Activated CD4-positive, alpha-beta T cell treated with anti-CD3 and anti-CD28 coated beads for 36 hours (primary cell): Measurements from ENCODE around the gene SENP3. TPM values are rescaled to one million over a fixed set of nuclear protein-coding genes. Genes with fewer than 3 reads are reported as not detected.

ENCODE experiments used
- ATAC-seq: fragments of 200-7000 bp; cut with Tn5 transposase; one replicate; pipeline ENCODE4 v1.10.0; 2021; ENCODE audit warnings: mild to moderate bottlenecking, moderate library complexity
- CTCF ChIA-PET: fragments of 350-600 bp; sonication (Branson Sonifier 250); formaldehyde crosslinking; loops from one replicate; lab custom pipeline; 2021; ENCODE audit warnings: antibody characterized with exemption; lab: Charles Lee
- POLR2A ChIA-PET: fragments of 350-600 bp; sonication (Branson Sonifier 250); formaldehyde crosslinking; loops from one replicate; lab custom pipeline; 2021; ENCODE audit warnings: antibody characterized with exemption, inconsistent platforms; lab: Charles Lee
- DNase-seq: peaks from one replicate; pipeline ENCODE4 v3.0.0-alpha.2; 2020
- H3K27ac Mint-ChIP-seq: one replicate; pipeline ENCODE4 v1.8.0; 2021; ENCODE audit warnings: mixed read lengths
- H3K27me3 Mint-ChIP-seq: one replicate; pipeline ENCODE4 v1.8.0; 2021; ENCODE audit warnings: mixed read lengths
- H3K36me3 Mint-ChIP-seq: one replicate; pipeline ENCODE4 v1.8.0; 2021; ENCODE audit warnings: low read depth, mixed read lengths
- H3K4me1 Mint-ChIP-seq: one replicate; pipeline ENCODE4 v1.8.0; 2021; ENCODE audit warnings: mixed read lengths
- H3K4me3 Mint-ChIP-seq: one replicate; pipeline ENCODE4 v1.8.0; 2021; ENCODE audit warnings: mild to moderate bottlenecking, moderate library complexity, mixed read lengths
- H3K9me3 Mint-ChIP-seq: one replicate; pipeline ENCODE4 v1.8.0; 2021; ENCODE audit warnings: low read depth, mixed read lengths
- intact Hi-C, 2 experiments: fragments of 100-400 bp; cut with DNase I in 1 of 2; cut with micrococcal nuclease in 1 of 2; formaldehyde crosslinking; loops; one replicate each; pipeline versions ENCODE4 v1.14.2 to v1.15.1; 2022 to 2024; cut with DNase I, micrococcal nuclease
- total RNA-seq, 2 experiments: library from RNA; stranded (reverse); gene quantifications; one replicate each; pipeline ENCODE4 v1.2.3, GENCODE V29; 2021

SENP3 gene
- 10 to 100 TPM; 59.0 to 78.9 TPM for total RNA-seq

DNA sequence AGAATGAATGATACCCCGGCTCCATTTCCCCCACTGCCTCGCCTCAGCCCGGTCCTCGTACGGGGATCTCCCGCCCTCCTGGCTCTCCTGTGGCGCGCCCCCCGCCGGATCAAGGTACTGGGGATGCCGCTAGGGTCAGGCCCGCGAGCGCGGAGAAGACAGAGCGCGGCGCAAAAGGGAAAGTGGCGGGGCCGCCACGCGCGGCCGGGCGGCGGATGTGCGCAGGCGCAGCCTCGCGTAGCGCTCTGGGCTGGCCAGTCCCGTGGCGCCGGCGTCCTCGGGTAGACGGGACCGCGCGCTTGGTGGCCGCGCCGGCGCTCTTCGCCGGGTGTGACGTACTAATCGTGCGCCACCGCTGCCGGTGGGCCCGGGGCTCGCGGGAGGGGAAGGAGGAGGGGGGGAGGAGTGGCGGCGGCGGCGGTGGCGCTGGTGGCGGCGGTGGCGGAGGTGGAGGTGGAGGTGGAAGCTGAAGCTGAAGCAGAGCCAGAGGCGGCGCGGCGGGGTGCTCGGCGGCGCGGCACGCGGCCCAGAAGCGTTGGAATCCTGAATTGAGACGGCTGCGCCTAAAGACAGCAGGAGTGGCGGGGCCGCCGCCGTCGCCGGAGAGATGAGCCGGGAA is at the start of gene SENP3:
Gene SENP3, plus strand, starts transcription at position 331 of the 619 bp plus-strand sequence. CDS start 1,158 bp downstream, outside the sequence.
- DNase-seq (peak; percentile 95), ATAC-seq (peak; percentile 86)
- H3K36me3 Mint-ChIP-seq = peaks cover 26% of the 10 kb centered on the region
- intact Hi-C loops = loop anchor here (1.0 to 2.0 kb wide), 19 partner anchors 11 to 309 kb away; partner anchors contain the start of genes EIF5A (in 1 of the 2), ELP5 (in 1 of the 2), MPDU1 (in 1 of the 2) and NEURL4 (in 1 of the 2)
- H3K4me1 Mint-ChIP-seq = peaks cover 46% of the 10 kb centered on the region
- no peaks in the 10 kb centered on the region for H3K9me3 Mint-ChIP-seq
- H3K27ac Mint-ChIP-seq = peak within 1 kb of the TSS; percentile 90
- POLR2A ChIA-PET = interaction anchor here (1.3 kb wide), 1 partner anchor 22 kb away, joined by 5 read pairs; the partner anchor contains the start of gene MPDU1
- CTCF ChIA-PET = interaction anchor here (0.6 to 3.1 kb wide), 25 partner anchors 9 to 207 kb away, joined by 3 to 70 read pairs (median 7); partner anchors contain the start of genes CD68, MPDU1, TMEM95 and TP53
- no peaks in the 10 kb centered on the region for H3K27me3 Mint-ChIP-seq
- H3K4me3 Mint-ChIP-seq = peak within 1 kb of the TSS; percentile 79

DNA sequence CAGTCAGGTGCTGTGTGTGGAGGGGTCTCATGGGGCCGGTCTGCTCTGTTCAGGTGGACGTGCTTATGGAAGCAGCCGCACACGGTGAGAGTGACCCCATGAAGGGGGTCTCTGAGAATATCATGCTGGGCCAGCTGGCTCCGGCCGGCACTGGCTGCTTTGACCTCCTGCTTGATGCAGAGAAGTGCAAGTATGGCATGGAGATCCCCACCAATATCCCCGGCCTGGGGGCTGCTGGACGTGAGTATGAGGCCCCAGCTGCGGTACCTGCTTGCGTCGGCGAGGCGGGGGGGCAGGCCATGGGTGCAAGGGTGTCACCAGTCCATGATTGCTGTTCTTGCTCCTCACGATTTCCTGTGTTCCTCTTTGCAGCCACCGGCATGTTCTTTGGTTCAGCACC is 49.6 kb upstream of the SENP3 start:
- no peaks in the 10 kb centered on the region for H3K4me1 Mint-ChIP-seq
- ChIA-PET CTCF (interaction anchor here (1.0 to 1.5 kb wide), 2 partner anchors 11 to 55 kb away, joined by 3 to 4 read pairs; no protein-coding TSS in a partner anchor), POLR2A (no interaction called here)
- no peaks in the 10 kb centered on the region for H3K27me3 Mint-ChIP-seq
- intact Hi-C loops = no loop called here
- no peak overlapping the region for H3K27ac Mint-ChIP-seq
- DNase-seq = no peak
- peaks cover 69% of the 10 kb centered on the region for H3K36me3 Mint-ChIP-seq
- H3K4me3 Mint-ChIP-seq = no peak overlapping the region
- ATAC-seq = no peak
- H3K9me3 Mint-ChIP-seq = no peaks in the 10 kb centered on the region

DNA sequence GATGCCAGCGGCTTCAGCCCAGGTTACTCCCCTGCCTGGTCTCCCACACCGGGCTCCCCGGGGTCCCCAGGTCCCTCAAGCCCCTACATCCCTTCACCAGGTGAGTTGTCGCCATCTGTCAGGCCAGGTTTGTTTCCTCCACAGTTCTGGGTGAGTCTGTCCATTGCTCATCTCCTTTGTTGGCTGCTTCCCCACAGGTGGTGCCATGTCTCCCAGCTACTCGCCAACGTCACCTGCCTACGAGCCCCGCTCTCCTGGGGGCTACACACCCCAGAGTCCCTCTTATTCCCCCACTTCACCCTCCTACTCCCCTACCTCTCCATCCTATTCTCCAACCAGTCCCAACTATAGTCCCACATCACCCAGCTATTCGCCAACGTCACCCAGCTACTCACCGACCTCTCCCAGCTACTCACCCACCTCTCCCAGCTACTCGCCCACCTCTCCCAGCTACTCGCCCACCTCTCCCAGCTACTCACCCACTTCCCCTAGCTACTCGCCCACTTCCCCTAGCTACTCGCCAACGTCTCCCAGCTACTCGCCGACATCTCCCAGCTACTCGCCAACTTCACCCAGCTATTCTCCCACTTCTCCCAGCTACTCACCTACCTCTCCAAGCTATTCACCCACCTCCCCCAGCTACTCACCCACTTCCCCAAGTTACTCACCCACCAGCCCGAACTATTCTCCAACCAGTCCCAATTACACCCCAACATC is 48.7 kb upstream of the SENP3 start:
- no peak overlapping the region for H3K27ac Mint-ChIP-seq
- H3K4me3 Mint-ChIP-seq = no peak overlapping the region
- no peak for ATAC-seq

DNA sequence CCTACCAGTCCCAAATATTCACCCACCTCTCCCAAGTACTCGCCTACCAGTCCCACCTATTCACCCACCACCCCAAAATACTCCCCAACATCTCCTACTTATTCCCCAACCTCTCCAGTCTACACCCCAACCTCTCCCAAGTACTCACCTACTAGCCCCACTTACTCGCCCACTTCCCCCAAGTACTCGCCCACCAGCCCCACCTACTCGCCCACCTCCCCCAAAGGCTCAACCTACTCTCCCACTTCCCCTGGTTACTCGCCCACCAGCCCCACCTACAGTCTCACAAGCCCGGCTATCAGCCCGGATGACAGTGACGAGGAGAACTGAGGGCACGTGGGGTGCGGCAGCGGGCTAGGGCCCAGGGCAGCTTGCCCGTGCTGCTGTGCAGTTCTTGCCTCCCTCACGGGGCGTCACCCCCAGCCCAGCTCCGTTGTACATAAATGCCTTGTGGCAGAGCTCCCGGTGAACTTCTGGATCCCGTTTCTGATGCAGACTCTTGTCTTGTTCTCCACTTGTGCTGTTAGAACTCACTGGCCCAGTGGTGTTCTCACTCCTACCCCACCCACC is 47.8 kb upstream of the SENP3 start:
- no peak overlapping the region for H3K4me3 Mint-ChIP-seq
- no peaks in the 10 kb centered on the region for H3K27me3 Mint-ChIP-seq
- H3K27ac Mint-ChIP-seq = no peak overlapping the region
- intact Hi-C loops = loop anchor here (1.0 to 2.0 kb wide), 2 partner anchors 47 to 75 kb away; partner anchors contain the start of gene SENP3 (in 2 of the 2)
- POLR2A ChIA-PET = interaction anchor here (1.5 kb wide), 1 partner anchor 75 kb away, joined by 4 read pairs; the partner anchor contains the start of gene SOX15
- H3K9me3 Mint-ChIP-seq = no peaks in the 10 kb centered on the region
- ATAC-seq (no peak), DNase-seq (no peak)
- peaks cover 54% of the 10 kb centered on the region for H3K36me3 Mint-ChIP-seq
- CTCF ChIA-PET = interaction anchor here (0.7 to 4.4 kb wide), 21 partner anchors 8 to 243 kb away, joined by 3 to 70 read pairs (median 5); partner anchors contain the start of genes SENP3, TNFSF13, TP53 and WRAP53
- no peaks in the 10 kb centered on the region for H3K4me1 Mint-ChIP-seq

More for the DNA sequence above, 48.7 kb upstream of the SENP3 start:
- no peaks in the 10 kb centered on the region for H3K27me3 Mint-ChIP-seq
- peaks cover 63% of the 10 kb centered on the region for H3K36me3 Mint-ChIP-seq
- DNase-seq = no peak
- ChIA-PET CTCF (interaction anchor here (0.5 to 4.4 kb wide), 13 partner anchors 8 to 242 kb away, joined by 3 to 70 read pairs (median 4); partner anchors contain the start of genes SENP3, TP53 and WRAP53), POLR2A (interaction anchor here (0.5 to 1.5 kb wide), 5 partner anchors 58 to 294 kb away, joined by 3 to 7 read pairs (median 3); partner anchors contain the start of genes MPDU1 and SOX15)
- no peaks in the 10 kb centered on the region for H3K4me1 Mint-ChIP-seq
- intact Hi-C loops = no loop called here
- H3K9me3 Mint-ChIP-seq = no peaks in the 10 kb centered on the region

DNA sequence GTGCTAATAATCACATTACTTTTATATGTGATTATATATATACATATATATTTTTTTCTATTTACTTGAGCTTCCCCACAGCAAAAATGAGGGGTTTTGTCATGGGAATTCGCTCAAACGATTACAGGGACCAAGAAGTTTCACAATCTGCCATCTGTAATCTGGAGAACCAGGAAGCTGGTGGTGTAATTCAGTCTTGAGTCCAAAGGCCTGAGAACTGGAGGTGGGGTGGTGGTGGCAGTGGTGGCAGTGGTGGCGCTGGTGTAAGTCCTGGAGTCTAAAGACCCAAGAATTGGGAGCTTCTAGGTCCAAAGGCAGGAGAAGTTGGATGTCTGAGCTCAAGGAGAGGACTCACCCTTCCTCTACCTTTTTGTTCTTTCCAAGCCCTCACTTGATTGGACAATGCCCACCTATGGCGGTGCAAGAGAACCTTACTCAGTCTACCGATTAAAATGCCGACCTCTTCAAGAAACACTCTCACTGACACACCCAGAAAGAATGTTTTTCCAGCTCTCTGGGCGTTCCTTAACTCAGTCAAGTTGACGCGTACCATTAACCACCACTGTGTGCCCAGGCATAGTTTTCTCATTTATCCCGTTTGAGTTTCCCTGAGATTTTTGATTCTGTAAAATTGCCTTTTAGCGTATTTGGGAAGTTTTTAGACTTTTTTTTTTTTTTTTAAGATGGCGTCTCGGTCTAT is 45.7 kb upstream of the SENP3 start:
- CTCF ChIA-PET = interaction anchor here (0.6 to 4.4 kb wide), 7 partner anchors 9 to 172 kb away, joined by 4 to 70 read pairs (median 6); partner anchors contain the start of genes SENP3, TNFSF13, TP53 and WRAP53
- H3K36me3 Mint-ChIP-seq = peaks cover 37% of the 10 kb centered on the region
- POLR2A ChIA-PET = interaction anchor here (0.7 kb wide), 1 partner anchor 11 kb away, joined by 3 read pairs; no protein-coding TSS in a partner anchor
- H3K27ac Mint-ChIP-seq = no peak overlapping the region
- ATAC-seq (no peak), DNase-seq (no peak)
- H3K4me3 Mint-ChIP-seq = no peak overlapping the region
- H3K27me3 Mint-ChIP-seq = no peaks in the 10 kb centered on the region
- intact Hi-C loops = loop anchor here in 1 of 2 experiments (2.0 kb wide), 1 partner anchor 73 kb away; no protein-coding TSS in a partner anchor
- no peaks in the 10 kb centered on the region for H3K4me1 Mint-ChIP-seq
- H3K9me3 Mint-ChIP-seq = no peaks in the 10 kb centered on the region

DNA sequence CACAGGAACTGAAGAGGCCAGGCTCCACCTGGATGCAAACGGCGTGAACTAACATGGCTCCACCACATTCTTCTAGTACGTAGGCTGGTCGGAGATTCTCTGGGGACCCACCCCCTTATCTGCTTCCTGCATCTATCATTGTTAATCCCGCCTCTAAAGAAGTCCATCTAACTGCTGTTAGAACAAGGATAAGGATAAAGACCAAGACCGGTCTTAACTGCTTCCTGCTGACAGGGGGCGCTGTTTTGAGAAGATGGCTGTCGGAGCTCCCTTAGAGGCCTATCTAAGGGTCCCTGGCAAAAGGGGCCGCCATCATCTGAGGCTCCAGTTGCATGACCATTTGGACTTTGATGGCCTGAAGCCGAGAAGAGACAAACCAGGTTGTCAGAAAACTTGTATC is 38.7 kb upstream of the SENP3 start:
- Mint-ChIP-seq H3K36me3 (peaks cover 3% of the 10 kb centered on the region), H3K27me3 (no peaks in the 10 kb centered on the region), H3K4me3 (no peak overlapping the region), H3K9me3 (peaks cover 5% of the 10 kb centered on the region), H3K27ac (no peak overlapping the region), H3K4me1 (no peaks in the 10 kb centered on the region)
- ChIA-PET CTCF (interaction anchor here (0.6 to 2.6 kb wide), 14 partner anchors 9 to 548 kb away, joined by 3 to 26 read pairs (median 4); partner anchors contain the start of genes SENP3 and TNFSF13), POLR2A (interaction anchor here (0.7 kb wide), 1 partner anchor 150 kb away, joined by 3 read pairs; no protein-coding TSS in a partner anchor)
- intact Hi-C loops = loop anchor here (1.0 to 5.0 kb wide), 4 partner anchors 38 to 164 kb away; partner anchors contain the start of genes SENP3 (in 2 of the 2), TP53 (in 1 of the 2) and WRAP53 (in 1 of the 2)
- ATAC-seq (peak; percentile 81), DNase-seq (peak; percentile 67)

DNA sequence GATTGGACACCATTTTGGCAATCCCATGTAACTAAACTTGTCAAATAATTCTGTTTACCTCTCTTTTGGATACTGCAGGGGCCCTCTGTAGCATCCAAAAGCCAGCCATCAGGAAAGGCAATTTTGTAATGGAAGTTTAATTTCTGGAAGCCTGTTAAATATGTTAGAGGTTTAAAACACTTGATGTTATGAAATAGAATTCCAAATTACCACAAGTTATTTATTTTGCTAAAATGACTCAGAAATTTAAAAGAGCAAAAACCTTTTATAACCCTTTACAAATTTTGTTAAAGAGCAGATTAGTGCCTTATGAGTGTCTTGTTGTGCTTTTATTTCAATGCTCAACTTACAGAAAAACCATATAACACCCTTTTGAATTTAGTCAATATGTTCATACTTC is 32.9 kb upstream of the SENP3 start:
- CTCF ChIA-PET = interaction anchor here (0.6 to 3.1 kb wide), 3 partner anchors 21 to 61 kb away, joined by 3 to 9 read pairs (median 3); no protein-coding TSS in a partner anchor
- no peak overlapping the region for H3K27ac Mint-ChIP-seq
- H3K4me1 Mint-ChIP-seq = no peaks in the 10 kb centered on the region
- ATAC-seq (no peak), DNase-seq (no peak)
- no peak overlapping the region for H3K4me3 Mint-ChIP-seq
- POLR2A ChIA-PET = no interaction called here
- intact Hi-C loops = no loop called here
- H3K36me3 Mint-ChIP-seq = peaks cover 6% of the 10 kb centered on the region
- no peaks in the 10 kb centered on the region for H3K27me3 Mint-ChIP-seq
- H3K9me3 Mint-ChIP-seq = peaks cover 9% of the 10 kb centered on the region

DNA sequence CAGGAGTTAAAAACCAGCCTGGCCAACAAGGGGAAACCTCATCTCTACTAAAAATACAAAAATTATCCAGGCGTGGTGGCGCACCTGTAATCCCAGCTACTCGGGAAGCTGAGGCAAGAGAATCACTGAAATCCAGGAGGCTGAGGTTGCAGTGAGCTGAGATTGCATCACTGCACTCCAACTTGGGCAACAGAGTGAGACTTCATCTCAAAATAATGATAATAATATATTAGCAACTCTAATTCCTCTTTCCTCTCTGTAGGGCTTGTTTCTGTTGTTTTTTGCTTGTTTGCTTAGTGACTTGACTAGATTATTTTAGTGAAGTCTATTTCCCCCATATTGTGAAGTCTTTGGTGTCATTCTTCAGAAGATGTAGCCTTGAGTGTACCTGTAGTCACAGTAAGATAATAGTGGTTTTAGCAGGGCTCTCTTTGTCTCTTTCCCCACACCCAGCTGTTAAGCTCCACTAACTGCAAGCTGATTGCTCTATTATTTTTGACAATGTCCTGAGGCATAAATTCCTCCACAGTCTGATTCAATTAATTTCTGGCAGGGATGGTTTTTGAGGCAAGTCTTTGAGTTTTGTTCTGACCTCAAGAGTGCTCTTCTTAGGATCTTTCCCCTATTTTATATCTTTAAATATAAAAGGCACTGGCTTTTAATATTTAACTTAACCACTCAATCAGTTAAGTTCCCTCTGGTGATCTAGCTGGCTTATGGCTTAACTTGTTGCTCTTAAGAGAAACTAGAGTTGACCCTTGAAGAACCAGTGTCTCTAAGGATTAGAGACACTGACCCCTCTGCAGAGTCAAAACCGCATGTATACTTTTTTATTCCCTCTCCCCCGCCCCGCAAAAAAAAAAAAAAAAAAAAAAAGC is 31.5 kb upstream of the SENP3 start:
- ATAC-seq = no peak
- peaks cover 6% of the 10 kb centered on the region for H3K36me3 Mint-ChIP-seq
- H3K4me1 Mint-ChIP-seq = no peaks in the 10 kb centered on the region
- DNase-seq = no peak
- H3K27ac Mint-ChIP-seq = no peak overlapping the region
- intact Hi-C loops = no loop called here
- ChIA-PET CTCF (interaction anchor here (0.6 to 1.6 kb wide), 4 partner anchors 17 to 31 kb away, joined by 3 to 9 read pairs (median 4); partner anchors contain the start of gene TNFSF12), POLR2A (no interaction called here)
- no peaks in the 10 kb centered on the region for H3K27me3 Mint-ChIP-seq
- peaks cover 9% of the 10 kb centered on the region for H3K9me3 Mint-ChIP-seq
- no peak overlapping the region for H3K4me3 Mint-ChIP-seq

DNA sequence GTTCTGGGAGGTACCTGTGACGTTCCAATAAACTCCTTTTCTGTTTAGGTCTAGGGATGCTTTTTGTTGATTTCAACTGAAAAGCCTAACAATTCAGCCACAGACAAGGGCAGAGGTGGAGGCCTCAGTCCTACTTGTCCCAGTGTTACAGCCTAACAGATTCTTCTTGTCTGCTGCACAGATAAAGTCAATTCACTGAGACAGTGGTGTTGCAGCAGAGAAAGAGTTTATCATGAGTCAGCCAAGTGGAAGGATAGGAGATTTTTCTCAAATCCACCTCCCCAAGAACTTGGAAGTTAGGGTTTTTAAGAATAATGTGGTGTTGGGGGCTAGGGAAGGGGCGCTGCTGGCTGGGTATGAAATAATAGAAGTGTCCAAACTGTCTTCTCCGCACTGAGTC is 23.7 kb upstream of the SENP3 start:
- DNase-seq = no peak
- no peaks in the 10 kb centered on the region for H3K27me3 Mint-ChIP-seq
- peaks cover 3% of the 10 kb centered on the region for H3K9me3 Mint-ChIP-seq
- no peak overlapping the region for H3K27ac Mint-ChIP-seq
- POLR2A ChIA-PET = no interaction called here
- H3K4me1 Mint-ChIP-seq = no peaks in the 10 kb centered on the region
- ATAC-seq = no peak
- H3K36me3 Mint-ChIP-seq = no peaks in the 10 kb centered on the region
- intact Hi-C loops = no loop called here
- CTCF ChIA-PET = interaction anchor here (0.9 to 1.3 kb wide), 2 partner anchors 13 to 29 kb away, joined by 3 to 5 read pairs; no protein-coding TSS in a partner anchor
- no peak overlapping the region for H3K4me3 Mint-ChIP-seq
